HG02610 (cell line): Measurements from ENCODE around the gene ATP9A.
"Not testable (repeated sequence)": the region's sequence is repeated elsewhere in the genome, so short reads cannot be mapped to it uniquely, and the experiment has no call there.

Experiments
- ATAC-seq: cut with Tn5 transposase; IDR thresholded peaks from one replicate; pipeline ENCODE4 v1.9.1; 2021; ENCODE audit warnings: mild to moderate bottlenecking, moderate library complexity; ENCODE audit not compliant: unreplicated experiment

The ATP9A gene

GRCh38 chr20:51792960-51793359 is 24.8 kb upstream of the ATP9A start:
- no peak for ATAC-seq

GRCh38 chr20:51791626-51792025 is 23.4 kb upstream of the ATP9A start:
- ATAC-seq: no peak

- no peak for ATAC-seq
These were observed 22.1 kb upstream of the ATP9A start for GRCh38 chr20:51790256-51790655.

GRCh38 chr20:51789434-51789833 is 21.2 kb upstream of the ATP9A start:
- ATAC-seq: no peak

- no peak for ATAC-seq
These were observed 20.6 kb upstream of the ATP9A start for GRCh38 chr20:51788822-51789221.

- no peak for ATAC-seq
These were observed 16.1 kb upstream of the ATP9A start for GRCh38 chr20:51784299-51784698.

GRCh38 chr20:51778229-51778759 is 10.1 kb upstream of the ATP9A start:
- ATAC-seq: not testable (repeated sequence)

GRCh38 chr20:51775241-51775640 is 7.1 kb upstream of the ATP9A start:
- no peak for ATAC-seq

GRCh38 chr20:51772236-51772635 is 4.0 kb upstream of the ATP9A start:
- ATAC-seq: no peak

GRCh38 chr20:51769976-51770615 is 1.9 kb upstream of the ATP9A start:
- no peak for ATAC-seq

- ATAC-seq: no peak
These were observed 748 bp upstream of the ATP9A start for GRCh38 chr20:51768759-51769517.

- ATAC-seq: no peak
These were observed 960 bp downstream of the ATP9A start for GRCh38 chr20:51766994-51767866.

GRCh38 chr20:51765381-51765780 is 2.8 kb downstream of the ATP9A start:
- not testable (repeated sequence) for ATAC-seq

GRCh38 chr20:51763965-51764602 is 4.1 kb downstream of the ATP9A start:
- ATAC-seq: no peak

GRCh38 chr20:51760905-51761546 is 7.2 kb downstream of the ATP9A start:
- no peak for ATAC-seq

- no peak for ATAC-seq
These were observed 8.2 kb downstream of the ATP9A start for GRCh38 chr20:51759769-51760510.

- no peak for ATAC-seq
These were observed 9.1 kb downstream of the ATP9A start for GRCh38 chr20:51758978-51759544.

- no peak for ATAC-seq
These were observed 11.0 kb downstream of the ATP9A start for GRCh38 chr20:51757226-51757625.

GRCh38 chr20:51756653-51757052 is 11.5 kb downstream of the ATP9A start:
- peak; percentile 48 for ATAC-seq
